Measurements from ENCODE around the gene DIS3L2. TPM values are rescaled to one million over a fixed set of nuclear protein-coding genes. Genes with fewer than 3 reads are reported as not detected.

The DIS3L2 gene
- total RNA-seq, 1 donor from 2014 or later = 42.1 TPM

GRCh38 chr2:232349946-232350635 is 388.6 kb downstream of the DIS3L2 start:
- no peak overlapping the region for H3K27ac Mint-ChIP-seq (ENCODE audit: unreplicated experiment)
- peaks cover 4% of the 10 kb centered on the region for H3K9me3 Mint-ChIP-seq (ENCODE audit: unreplicated experiment)
- no peaks in the 10 kb centered on the region for H3K36me3 Mint-ChIP-seq (ENCODE audit: unreplicated experiment)
- H3K27me3 Mint-ChIP-seq (ENCODE audit: unreplicated experiment) = peaks cover 7% of the 10 kb centered on the region
- DNase-seq = peak; percentile 6
- no peak for TF ChIP-seq CTCF (IDR thresholded peaks at IDR 0.05; ENCODE audit: partially characterized antibody, unreplicated experiment)
- no peaks in the 10 kb centered on the region for H3K4me1 Mint-ChIP-seq (ENCODE audit: low read depth, unreplicated experiment)
- no peak overlapping the region for H3K4me3 Mint-ChIP-seq (ENCODE audit: unreplicated experiment)

GRCh38 chr2:232350804-232351685 is 389.5 kb downstream of the DIS3L2 start:
- DNase-seq = peak; percentile 19
- Mint-ChIP-seq H3K9me3 (ENCODE audit: unreplicated experiment) (peaks cover 4% of the 10 kb centered on the region), H3K36me3 (ENCODE audit: unreplicated experiment) (no peaks in the 10 kb centered on the region), H3K4me3 (ENCODE audit: unreplicated experiment) (no peak overlapping the region), H3K4me1 (ENCODE audit: low read depth, unreplicated experiment) (no peaks in the 10 kb centered on the region), H3K27me3 (ENCODE audit: unreplicated experiment) (peaks cover 7% of the 10 kb centered on the region), H3K27ac (ENCODE audit: unreplicated experiment) (no peak overlapping the region)
- TF ChIP-seq CTCF (IDR thresholded peaks at IDR 0.05; ENCODE audit: partially characterized antibody, unreplicated experiment) = no peak

GRCh38 chr2:232351686-232352510 is 390.4 kb downstream of the DIS3L2 start:
- Mint-ChIP-seq H3K4me3 (ENCODE audit: unreplicated experiment) (no peak overlapping the region), H3K27me3 (ENCODE audit: unreplicated experiment) (peaks cover 8% of the 10 kb centered on the region)
- DNase-seq = no peak

GRCh38 chr2:232352511-232353091 is 391.1 kb downstream of the DIS3L2 start:
- peaks cover 4% of the 10 kb centered on the region for H3K9me3 Mint-ChIP-seq (ENCODE audit: unreplicated experiment)
- H3K4me1 Mint-ChIP-seq (ENCODE audit: low read depth, unreplicated experiment) = no peaks in the 10 kb centered on the region
- peaks cover 8% of the 10 kb centered on the region for H3K27me3 Mint-ChIP-seq (ENCODE audit: unreplicated experiment)
- no peaks in the 10 kb centered on the region for H3K36me3 Mint-ChIP-seq (ENCODE audit: unreplicated experiment)
- no peak overlapping the region for H3K4me3 Mint-ChIP-seq (ENCODE audit: unreplicated experiment)
- TF ChIP-seq CTCF (IDR thresholded peaks at IDR 0.05; ENCODE audit: partially characterized antibody, unreplicated experiment) = no peak
- no peak overlapping the region for H3K27ac Mint-ChIP-seq (ENCODE audit: unreplicated experiment)
- DNase-seq = peak; percentile 14

More at GRCh38 chr2:232351686-232352510, 390.4 kb downstream of the DIS3L2 start:
- Mint-ChIP-seq H3K36me3 (ENCODE audit: unreplicated experiment) (no peaks in the 10 kb centered on the region), H3K9me3 (ENCODE audit: unreplicated experiment) (peaks cover 4% of the 10 kb centered on the region), H3K4me1 (ENCODE audit: low read depth, unreplicated experiment) (no peaks in the 10 kb centered on the region), H3K27ac (ENCODE audit: unreplicated experiment) (no peak overlapping the region)
- TF ChIP-seq CTCF (IDR thresholded peaks at IDR 0.05; ENCODE audit: partially characterized antibody, unreplicated experiment) = no peak
